NCI-H526 treated with DMSO at 0.1 percent for 48 hours (cell line): ENCODE results near the gene POLR2L.

Experiments used
- DNase-seq: peaks from one replicate; lab custom pipeline; 2025; lab: John Stamatoyannopoulos, UW

The POLR2L gene

DNA sequence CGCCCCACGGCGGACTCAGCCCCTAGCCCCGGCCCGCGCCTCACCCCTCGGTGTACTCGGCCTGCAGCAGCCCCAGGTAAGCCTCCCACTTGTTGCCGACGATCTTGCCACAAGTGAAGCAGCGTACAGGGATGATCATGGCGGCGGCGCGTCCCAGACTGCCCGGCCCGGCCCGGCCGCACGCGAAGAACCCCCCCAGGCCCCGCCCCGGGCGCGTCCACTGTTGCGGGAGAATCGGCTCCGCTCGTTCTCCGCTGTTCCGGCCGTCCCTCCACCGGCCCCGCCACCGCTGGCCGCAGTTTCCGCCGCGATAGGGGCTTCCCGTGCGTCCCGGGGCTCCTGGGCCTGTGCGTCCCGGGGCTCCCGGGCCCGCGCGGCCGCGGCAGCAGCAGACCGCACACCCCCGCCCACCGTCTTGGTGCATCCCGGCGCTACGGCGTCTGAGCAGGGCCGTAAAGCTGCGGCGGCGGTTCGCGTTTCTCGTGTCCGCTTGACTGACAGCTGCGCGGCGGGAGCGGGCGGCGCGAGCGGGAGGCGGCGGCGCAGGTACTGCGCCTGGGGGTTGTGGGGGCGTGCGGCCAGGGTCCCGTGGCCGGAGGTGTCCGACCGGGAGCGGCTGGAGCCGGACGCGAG lies at the start of gene POLR2L, which contains the start of gene TSPAN4:
POLR2L (minus strand) TSS at position 160 of the 633 bp plus-strand sequence; CDS start at position 139, 21 bp downstream.
TSPAN4 (plus strand) TSS at position 483 of the 633 bp plus-strand sequence. CDS start 7,453 bp downstream, outside the sequence.
- peak; percentile 74 for DNase-seq

DNA sequence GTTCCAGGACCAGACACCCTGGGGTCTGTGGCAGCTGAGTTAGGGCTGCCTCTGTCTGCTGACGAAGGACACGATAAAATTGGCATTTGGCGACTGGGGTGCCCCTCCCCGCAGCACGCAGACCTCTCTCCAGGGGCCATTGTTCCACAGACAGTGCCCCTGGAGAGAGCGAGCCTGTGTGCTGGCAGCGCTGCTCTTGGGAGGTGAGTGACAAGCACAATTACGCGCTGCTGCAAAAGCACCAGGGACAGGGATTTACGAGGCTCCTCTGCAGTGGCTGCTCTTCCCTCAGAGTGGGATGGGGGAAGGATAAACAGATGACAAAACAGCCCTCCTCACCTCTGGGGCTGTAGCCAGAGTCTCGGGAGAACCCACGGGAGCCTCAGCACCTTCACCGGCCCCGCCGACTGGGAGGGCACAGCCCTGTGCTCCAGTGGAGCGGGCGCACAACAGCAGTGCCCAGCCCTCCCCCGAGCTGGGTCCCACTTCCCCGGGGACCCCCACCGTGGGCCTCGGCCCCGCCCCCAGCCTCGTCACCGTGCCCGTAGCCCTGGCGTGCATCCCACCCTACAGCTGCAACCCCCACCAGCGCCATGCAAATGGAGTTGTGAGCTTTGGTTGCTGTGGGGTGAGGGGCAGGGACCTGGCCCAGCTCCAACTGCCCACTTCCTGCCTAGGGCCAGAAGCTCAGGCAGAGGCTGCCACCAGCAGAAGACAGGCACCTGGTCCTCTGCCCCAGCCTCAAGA lies 48.6 kb upstream of the POLR2L start:
- DNase-seq, result no peak

GRCh38 chr11:889687-890475 lies 47.6 kb upstream of the POLR2L start:
- DNase-seq, result no peak

DNA sequence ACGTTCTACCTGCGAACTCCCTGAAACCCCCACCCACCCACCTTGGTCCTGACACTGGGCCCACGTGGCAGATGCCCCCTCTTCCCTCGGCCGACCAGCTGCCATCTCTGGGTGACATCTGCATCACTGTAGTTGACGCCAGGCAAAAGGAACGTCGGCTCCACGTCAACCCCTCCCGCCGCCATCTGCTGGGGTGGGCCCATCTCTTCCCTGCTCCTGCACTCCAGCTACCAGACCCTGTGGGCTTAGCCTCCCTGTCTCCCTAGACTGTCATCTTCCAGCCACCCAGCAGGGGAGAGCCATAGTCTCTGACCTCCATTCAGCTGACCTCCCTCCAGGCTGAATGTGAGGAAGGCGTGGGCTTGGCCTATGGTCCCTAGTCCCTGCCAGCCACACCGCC lies 46.9 kb upstream of the POLR2L start:
- no peak for DNase-seq

GRCh38 chr11:888310-889212 lies 46.2 kb upstream of the POLR2L start:
- DNase-seq, result no peak

DNA sequence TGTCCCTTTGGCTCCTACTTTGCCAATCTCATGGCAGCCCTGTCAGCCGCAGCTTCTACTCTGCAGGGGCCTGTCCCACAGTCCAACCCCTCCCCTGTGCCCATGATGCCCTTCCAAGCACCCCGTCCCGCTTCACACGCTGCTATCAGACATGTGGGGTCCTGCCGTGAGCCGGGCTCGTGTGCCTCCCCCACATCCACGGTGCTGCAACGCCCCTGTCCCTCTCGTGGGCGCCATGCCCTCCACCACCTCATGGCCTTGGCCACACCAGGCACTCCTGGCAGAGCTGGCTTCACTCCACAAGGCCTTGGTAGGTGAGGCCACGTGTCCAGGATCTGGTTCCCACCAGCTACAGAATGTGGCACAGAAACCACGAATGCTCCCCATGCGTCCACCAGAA lies 45.3 kb upstream of the POLR2L start:
- DNase-seq, result no peak

DNA sequence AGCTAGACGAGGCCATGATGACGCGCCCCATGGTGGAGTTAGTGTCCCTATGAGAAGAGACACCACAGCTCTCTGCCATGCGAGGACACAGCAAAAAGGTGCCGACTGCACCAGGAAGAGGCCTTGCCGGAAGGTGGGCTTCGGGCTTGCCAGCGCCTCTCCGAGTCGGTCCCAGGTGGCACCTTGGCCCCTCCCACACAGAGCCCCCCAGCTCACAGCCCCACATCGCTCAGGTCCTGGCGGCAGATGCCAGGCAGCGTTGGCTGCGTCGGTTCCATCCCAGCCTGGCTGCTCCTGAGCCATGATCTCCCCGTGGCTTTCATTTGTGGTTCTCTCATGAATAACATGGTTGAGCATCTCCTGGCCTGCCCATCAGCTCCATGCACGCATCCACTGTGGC lies 44.2 kb upstream of the POLR2L start:
- no peak for DNase-seq

DNA sequence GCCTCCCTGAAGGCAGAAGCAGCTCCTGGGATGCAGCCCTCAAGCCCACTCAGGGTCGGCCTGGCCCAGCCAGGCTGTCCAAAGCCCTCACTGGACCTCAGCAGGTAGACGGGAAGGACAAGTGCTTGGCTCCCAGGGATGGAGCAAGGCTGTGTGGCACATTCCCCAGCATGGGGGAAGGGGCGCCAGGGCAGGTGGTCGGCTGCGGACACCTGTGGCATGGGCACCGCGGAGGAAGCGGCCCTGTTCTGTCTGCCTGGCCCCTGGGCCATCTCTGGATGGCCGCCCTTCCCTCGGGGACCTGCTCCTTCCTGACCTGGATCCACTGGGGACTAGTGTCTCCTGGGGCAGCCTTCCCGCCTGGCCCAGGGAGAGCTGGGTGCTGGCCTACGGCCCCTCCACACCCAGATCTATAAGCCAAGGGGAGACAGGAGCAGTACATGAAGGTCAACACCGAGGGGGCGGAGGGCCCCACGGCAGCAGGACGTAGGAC lies 42.3 kb upstream of the POLR2L start:
- no peak for DNase-seq

DNA sequence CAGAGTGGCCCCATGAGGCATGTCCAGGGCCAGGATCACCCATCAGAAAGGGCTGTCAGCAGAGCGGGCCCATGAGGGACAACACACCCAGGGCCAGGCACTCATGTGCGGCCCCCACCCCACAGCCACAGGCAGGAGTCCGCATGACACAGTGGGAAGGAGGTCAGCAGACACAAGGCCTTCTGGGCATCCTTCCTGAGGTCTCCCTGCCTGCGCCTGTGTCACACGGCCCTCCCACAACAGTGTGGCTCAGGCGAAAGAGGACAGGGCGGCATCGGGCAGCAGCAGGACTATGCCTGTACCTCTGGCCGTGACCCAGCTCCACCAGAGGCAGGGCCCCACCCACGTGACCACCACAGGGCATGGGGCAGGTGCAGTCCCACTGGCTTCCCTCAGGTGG lies 41.2 kb upstream of the POLR2L start:
- DNase-seq, result no peak

GRCh38 chr11:882596-882995 lies 40.3 kb upstream of the POLR2L start:
- DNase-seq, result no peak

GRCh38 chr11:880447-880846 lies 38.1 kb upstream of the POLR2L start:
- DNase-seq, result no peak

- DNase-seq, result no peak
These were observed 35.2 kb upstream of the POLR2L start for GRCh38 chr11:877565-877964.

DNA sequence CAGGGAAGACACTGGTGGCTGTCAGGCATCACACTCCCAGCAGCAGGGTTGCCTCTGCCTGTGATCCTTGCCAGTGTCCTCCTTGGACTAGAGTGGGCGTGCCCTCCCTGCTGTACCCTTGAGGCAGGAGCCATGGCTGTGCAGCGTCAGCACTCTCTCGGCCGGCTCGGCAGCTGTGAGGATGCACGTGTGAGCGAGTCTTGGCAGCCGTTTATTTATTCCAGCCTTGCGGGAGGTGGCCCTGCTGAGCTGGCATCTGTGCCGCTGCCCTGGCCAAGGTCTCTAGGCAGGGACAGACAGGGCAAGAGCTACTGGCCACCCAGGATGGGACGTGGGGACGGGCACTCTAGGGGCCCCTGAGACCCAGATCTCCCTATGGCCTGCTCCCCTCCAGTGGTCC lies 34.2 kb upstream of the POLR2L start:
- no peak for DNase-seq

DNA sequence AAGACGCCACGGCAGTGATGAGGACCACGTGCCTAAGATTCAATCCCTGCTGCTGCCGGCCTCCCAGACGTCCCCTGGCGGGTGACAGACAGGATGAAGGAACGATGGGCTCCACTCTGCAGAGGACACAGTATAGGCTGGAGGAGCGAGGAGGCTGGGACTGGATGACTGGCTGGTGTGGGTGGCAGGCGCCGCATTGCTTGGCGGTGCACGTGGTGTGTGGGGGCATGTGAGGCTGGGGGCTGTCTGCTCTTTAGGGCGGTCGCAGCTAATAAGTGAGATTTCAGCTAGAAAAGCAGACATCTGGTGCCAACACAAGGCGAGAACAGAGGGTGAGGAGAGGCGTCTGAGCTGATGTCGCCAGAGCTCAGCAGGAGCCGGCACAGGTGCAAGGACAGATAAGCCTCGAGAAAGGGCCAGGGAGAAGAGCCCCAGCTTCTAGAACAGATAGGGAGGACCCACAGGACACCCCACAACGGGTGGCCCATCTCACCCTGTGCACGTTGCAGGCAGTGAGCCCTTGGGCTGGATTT lies 33.5 kb upstream of the POLR2L start:
- no peak for DNase-seq

- DNase-seq, result no peak
These were observed 32.9 kb upstream of the POLR2L start for GRCh38 chr11:875203-875602.

GRCh38 chr11:873706-874105 lies 31.4 kb upstream of the POLR2L start:
- no peak for DNase-seq

GRCh38 chr11:872799-873198 lies 30.5 kb upstream of the POLR2L start:
- DNase-seq, result no peak

GRCh38 chr11:871472-871871 lies 29.1 kb upstream of the POLR2L start:
- DNase-seq, result no peak

DNA sequence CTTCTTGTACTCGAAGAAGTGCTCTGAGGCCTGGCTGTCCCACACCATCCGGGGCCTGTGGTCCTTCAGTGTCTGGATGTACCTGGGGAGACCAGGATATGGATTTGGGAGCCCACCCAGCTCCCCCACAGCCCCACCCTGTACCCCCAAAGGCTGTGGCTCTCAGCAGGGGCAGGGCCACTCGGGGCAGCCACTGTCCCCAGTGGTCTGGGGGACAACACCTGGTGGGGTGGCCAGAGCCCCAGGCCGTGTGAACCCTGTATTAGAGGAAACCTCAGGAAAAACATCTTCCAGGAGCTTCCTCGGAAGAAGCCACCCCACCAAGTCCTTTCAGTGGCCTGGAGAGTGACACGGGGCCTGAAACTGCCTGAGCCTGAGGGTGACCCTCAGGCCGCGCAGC lies 28.1 kb upstream of the POLR2L start:
- DNase-seq, result no peak

GRCh38 chr11:870127-870413 lies 27.7 kb upstream of the POLR2L start:
- no peak for DNase-seq

DNA sequence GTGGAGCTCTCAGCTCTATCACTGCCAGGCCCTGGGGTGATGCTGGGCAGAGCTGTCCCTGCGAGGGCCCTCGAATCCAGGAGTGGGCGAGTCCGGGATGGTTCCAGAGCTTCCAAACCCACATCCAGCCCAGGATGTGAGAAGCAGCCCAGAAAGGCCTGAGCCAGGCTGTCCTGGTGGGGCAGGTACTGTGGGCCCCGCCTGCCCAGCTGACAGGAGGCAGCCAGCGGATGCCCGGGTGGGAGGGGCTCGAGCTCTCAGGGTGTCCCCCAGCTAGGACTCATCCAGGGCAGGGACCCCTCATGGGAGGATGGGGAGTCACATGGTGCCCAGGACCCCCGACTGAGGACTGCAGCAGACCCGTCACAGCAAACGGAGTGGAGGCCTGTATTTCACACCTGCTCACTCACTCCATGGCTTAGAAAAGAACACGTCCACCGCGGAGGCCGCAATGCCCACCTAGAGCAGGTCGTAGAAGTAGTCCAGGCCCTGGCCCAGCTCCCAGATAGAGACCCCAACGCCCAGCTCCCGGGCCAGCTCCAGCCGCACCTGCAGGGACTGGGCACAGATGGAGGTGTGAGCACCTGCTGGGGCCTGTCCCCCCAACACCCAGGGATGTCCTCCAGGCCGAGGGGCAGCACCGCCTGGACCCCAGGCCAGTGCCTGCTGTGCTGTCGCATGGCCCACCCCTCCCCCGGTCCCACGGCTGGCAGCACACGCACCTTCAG lies 27.2 kb upstream of the POLR2L start:
- DNase-seq, result no peak
